Thyroid gland (tissue), 4 donors: Measurements from ENCODE around the gene POLD1. TPM values are rescaled to one million over a fixed set of nuclear protein-coding genes. Genes with fewer than 3 reads are reported as not detected.

ENCODE experiments used
- DNase-seq, 2 donors: peaks; one replicate each; pipeline ENCODE4 v3.0.0-alpha.2; 2019
- H3K27ac ChIP-seq, 3 donors: fragments of 200-600 bp; sonication (generic); 1 replicate in 2 of 3; 2 replicates in 1 of 3; pipeline ENCODE4 v1.5.1; 2016 to 2019; ENCODE audit warnings: mild to moderate bottlenecking in 1 of 3, moderate library complexity in 1 of 3
- H3K27me3 ChIP-seq: fragments of 200-600 bp; sonication (generic); one replicate; pipeline ENCODE4 v1.5.1; 2019
- H3K36me3 ChIP-seq, 2 donors: fragments of 200-600 bp; sonication (generic); one replicate each; pipeline ENCODE4 v1.5.1; 2016 to 2019
- H3K4me1 ChIP-seq, 2 donors: fragments of 200-600 bp; sonication (generic); one replicate each; pipeline ENCODE4 v1.5.1; 2017 to 2019
- H3K4me3 ChIP-seq, 3 donors: fragments of 200-600 bp; sonication (generic); replicated peaks in 1 of 3; 1 replicate in 2 of 3; 2 replicates in 1 of 3; pipeline ENCODE4 v1.5.1; 2016; ENCODE audit warnings: mild to moderate bottlenecking in 1 of 3
- H3K9me3 ChIP-seq: fragments of 200-600 bp; sonication (generic); one replicate; pipeline ENCODE4 v1.5.1; 2017
- POLR2A ChIP-seq, 2 donors: fragments of 450-650 bp; IDR thresholded peaks; one replicate each; pipeline ENCODE4 v1.6.1; 2017; ENCODE audit warnings: antibody characterized with exemption in 2 of 2, mild to moderate bottlenecking in 2 of 2, moderate library complexity in 1 of 2
- WGBS, 2 donors: methylation state at CpG; one replicate each; pipeline ENCODE4 v1.1.5; 2017; 5-methylcytosine and 5-hydroxymethylcytosine counted together
- intact Hi-C: fragments of 100-400 bp; cut with DNase I; formaldehyde crosslinking; loops from one replicate; pipeline ENCODE4 v1.15.1; 2023
- total RNA-seq, 4 donors: library from RNA; depleted of rRNA; stranded (reverse); fragments of >200 nt; gene quantifications; one replicate each; pipeline ENCODE4 v1.2.3, GENCODE V29; 2016
- TF ChIP-seq, protein P1 (sequence below), 6 experiments: fragments of 200-600 bp in 3 of 6; fragments of 450-650 bp in 3 of 6; sonication (generic) in 3 of 6; IDR thresholded peaks; one replicate each; pipeline ENCODE4 v1.5.1; 2016 to 2019; ENCODE audit warnings: antibody characterized with exemption in 6 of 6, mild to moderate bottlenecking in 2 of 6, inconsistent platforms in 1 of 6, moderate library complexity in 1 of 6

POLD1 gene
- total RNA-seq, 4 donors from 2014 or later: 12.9 to 27.5 (median 19.0) TPM

GRCh38 chr19:50459067-50459456, 74.9 kb downstream of the POLD1 start:
- WGBS, 2 donors: 92% methylated on average over 10 of the region's 32 CpGs; no CpG with 5 or more reads in 1 of the 2 donors
- Histone ChIP-seq H3K9me3 (no peaks in the 10 kb centered on the region), H3K4me3 (no peak overlapping the region), H3K36me3 (no peaks in the 10 kb centered on the region), H3K27ac (no peak overlapping the region), H3K4me1 (peaks cover 0 to 6% of the 10 kb centered on the region in 2 donors), H3K27me3 (no peaks in the 10 kb centered on the region)
- TF ChIP-seq, protein P1, sequence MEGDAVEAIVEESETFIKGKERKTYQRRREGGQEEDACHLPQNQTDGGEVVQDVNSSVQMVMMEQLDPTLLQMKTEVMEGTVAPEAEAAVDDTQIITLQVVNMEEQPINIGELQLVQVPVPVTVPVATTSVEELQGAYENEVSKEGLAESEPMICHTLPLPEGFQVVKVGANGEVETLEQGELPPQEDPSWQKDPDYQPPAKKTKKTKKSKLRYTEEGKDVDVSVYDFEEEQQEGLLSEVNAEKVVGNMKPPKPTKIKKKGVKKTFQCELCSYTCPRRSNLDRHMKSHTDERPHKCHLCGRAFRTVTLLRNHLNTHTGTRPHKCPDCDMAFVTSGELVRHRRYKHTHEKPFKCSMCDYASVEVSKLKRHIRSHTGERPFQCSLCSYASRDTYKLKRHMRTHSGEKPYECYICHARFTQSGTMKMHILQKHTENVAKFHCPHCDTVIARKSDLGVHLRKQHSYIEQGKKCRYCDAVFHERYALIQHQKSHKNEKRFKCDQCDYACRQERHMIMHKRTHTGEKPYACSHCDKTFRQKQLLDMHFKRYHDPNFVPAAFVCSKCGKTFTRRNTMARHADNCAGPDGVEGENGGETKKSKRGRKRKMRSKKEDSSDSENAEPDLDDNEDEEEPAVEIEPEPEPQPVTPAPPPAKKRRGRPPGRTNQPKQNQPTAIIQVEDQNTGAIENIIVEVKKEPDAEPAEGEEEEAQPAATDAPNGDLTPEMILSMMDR (IDR thresholded peaks at IDR 0.05): no peak
- TF ChIP-seq POLR2A (IDR thresholded peaks at IDR 0.05): no peak
- DNase-seq: no peak
- intact Hi-C loops: no loop called here

GRCh38 chr19:50459638-50460037, 75.5 kb downstream of the POLD1 start:
- intact Hi-C loops: loop anchor here (5.0 kb wide), 1 partner anchor 97 kb away; no protein-coding TSS in a partner anchor
- Histone ChIP-seq H3K9me3 (no peaks in the 10 kb centered on the region), H3K4me3 (no peak overlapping the region), H3K36me3 (no peaks in the 10 kb centered on the region), H3K27ac (no peak overlapping the region), H3K4me1 (peaks cover 0 to 6% of the 10 kb centered on the region in 2 donors), H3K27me3 (no peaks in the 10 kb centered on the region)
- TF ChIP-seq, protein P1 (IDR thresholded peaks at IDR 0.05): no peak
- no peak for TF ChIP-seq POLR2A (IDR thresholded peaks at IDR 0.05)
- 61 to 66% methylated on average over 1 of the region's 1 CpG for WGBS, 2 donors
- DNase-seq: no peak

DNA sequence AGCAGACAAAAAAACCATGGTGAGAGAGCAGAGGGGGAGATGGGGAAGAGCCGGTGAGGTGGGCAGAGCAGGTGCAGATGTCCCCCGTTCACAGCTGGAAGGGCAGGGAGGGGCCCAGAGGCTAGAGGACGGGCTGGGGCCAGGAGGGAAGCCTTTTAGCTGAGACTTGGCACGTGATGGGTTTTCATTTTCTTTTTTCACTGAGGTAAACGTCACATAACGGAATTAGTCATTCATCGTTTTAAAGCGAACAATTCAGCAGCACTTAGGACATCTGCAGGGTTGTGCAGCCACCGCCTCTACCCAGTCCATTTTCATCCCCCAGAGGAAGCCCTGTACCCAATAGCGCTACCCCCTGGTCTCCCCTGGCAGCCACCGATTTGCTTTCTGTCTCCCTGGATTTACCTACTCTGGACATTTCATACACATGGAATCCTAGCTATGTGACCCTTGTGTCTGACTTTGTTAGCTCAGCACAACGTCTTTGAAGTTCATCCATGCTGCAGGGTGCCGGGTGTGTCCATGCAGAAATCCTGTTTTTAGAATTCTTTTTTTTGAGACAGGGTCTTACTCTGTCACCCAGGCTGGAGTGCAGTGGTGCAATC, 76.1 kb downstream of the POLD1 start:
- Histone ChIP-seq H3K27ac (no peak overlapping the region), H3K4me3 (no peak overlapping the region), H3K9me3 (no peaks in the 10 kb centered on the region), H3K27me3 (no peaks in the 10 kb centered on the region), H3K4me1 (peaks cover 0 to 6% of the 10 kb centered on the region in 2 donors), H3K36me3 (no peaks in the 10 kb centered on the region)
- no peak for DNase-seq
- intact Hi-C loops: loop anchor here (5.0 kb wide), 1 partner anchor 98 kb away; no protein-coding TSS in a partner anchor
- no peak for TF ChIP-seq POLR2A (IDR thresholded peaks at IDR 0.05)
- TF ChIP-seq, protein P1 (IDR thresholded peaks at IDR 0.05): no peak
- 32 to 33% methylated on average over 13 of the region's 13 CpGs for WGBS, 2 donors

DNA sequence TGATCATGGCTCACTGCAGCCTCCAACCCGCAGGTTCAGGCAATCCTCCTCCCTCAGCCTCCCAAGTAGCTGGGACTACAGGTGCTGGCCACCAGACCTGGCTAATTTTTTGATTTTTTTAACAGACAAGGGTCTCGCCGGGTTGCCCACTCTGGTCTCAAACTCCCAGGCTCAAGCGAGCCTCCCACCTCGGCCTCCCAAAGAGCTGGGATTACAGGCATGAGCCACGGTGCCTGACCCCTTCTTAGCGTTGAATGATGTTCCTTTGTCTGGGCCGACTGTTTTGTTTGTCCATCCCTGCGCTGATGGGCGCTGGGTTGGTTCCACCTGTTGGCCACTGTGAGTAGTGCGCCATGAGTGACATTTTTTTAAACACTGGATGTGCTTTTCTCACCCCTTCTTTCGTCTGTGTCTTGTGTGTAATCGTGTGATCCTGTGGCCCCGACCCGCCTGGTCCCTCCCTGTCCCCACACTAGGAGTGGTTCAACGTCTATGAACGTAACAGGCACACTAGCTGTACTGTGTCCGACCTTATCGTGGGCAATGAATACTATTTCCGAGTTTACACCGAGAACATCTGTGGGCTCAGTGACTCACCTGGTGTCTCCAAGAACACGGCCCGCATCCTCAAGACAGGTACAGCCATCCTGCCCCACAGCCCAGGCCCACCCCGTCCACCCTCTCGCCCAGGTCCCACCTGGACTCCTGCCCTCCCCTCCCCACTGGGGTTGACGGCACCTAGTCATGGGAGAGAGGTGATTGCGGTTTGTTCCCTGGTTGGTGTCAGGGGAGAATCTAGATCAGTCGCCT, 77.1 kb downstream of the POLD1 start:
- TF ChIP-seq, protein P1 (IDR thresholded peaks at IDR 0.05): peak; percentile 72 to 87 (median 86)
- no peak for TF ChIP-seq POLR2A (IDR thresholded peaks at IDR 0.05)
- 34 to 39% methylated on average over 27 of the region's 28 CpGs for WGBS, 2 donors
- Histone ChIP-seq H3K27ac (no peak overlapping the region), H3K27me3 (no peaks in the 10 kb centered on the region), H3K36me3 (no peaks in the 10 kb centered on the region), H3K4me3 (no peak overlapping the region), H3K9me3 (no peaks in the 10 kb centered on the region), H3K4me1 (peaks cover 0 to 10% of the 10 kb centered on the region in 2 donors)
- peak; percentile 55 to 74 for DNase-seq
- intact Hi-C loops: loop anchor here (5.0 kb wide), 1 partner anchor 99 kb away; no protein-coding TSS in a partner anchor

- Histone ChIP-seq H3K27me3 (no peaks in the 10 kb centered on the region), H3K36me3 (no peaks in the 10 kb centered on the region), H3K9me3 (no peaks in the 10 kb centered on the region), H3K4me1 (peaks cover 7 to 22% of the 10 kb centered on the region in 2 donors), H3K27ac (no peak overlapping the region), H3K4me3 (no peak overlapping the region)
- 80 to 82% methylated on average over 7 of the region's 7 CpGs for WGBS, 2 donors
- no peak for TF ChIP-seq POLR2A (IDR thresholded peaks at IDR 0.05)
- TF ChIP-seq, protein P1 (IDR thresholded peaks at IDR 0.05): no peak
- intact Hi-C loops: loop anchor here (5.0 kb wide), 1 partner anchor 101 kb away; no protein-coding TSS in a partner anchor
- DNase-seq: no peak
These were observed 78.8 kb downstream of the POLD1 start for GRCh38 chr19:50462970-50463369.
